GM21423 (cell line): Measurements from ENCODE around the gene SLC22A14.

Source experiments
- ATAC-seq: cut with Tn5 transposase; IDR thresholded peaks from one replicate; pipeline ENCODE4 v1.9.1; 2021; ENCODE audit warnings: mild to moderate bottlenecking, moderate library complexity; ENCODE audit not compliant: unreplicated experiment

Gene SLC22A14

DNA sequence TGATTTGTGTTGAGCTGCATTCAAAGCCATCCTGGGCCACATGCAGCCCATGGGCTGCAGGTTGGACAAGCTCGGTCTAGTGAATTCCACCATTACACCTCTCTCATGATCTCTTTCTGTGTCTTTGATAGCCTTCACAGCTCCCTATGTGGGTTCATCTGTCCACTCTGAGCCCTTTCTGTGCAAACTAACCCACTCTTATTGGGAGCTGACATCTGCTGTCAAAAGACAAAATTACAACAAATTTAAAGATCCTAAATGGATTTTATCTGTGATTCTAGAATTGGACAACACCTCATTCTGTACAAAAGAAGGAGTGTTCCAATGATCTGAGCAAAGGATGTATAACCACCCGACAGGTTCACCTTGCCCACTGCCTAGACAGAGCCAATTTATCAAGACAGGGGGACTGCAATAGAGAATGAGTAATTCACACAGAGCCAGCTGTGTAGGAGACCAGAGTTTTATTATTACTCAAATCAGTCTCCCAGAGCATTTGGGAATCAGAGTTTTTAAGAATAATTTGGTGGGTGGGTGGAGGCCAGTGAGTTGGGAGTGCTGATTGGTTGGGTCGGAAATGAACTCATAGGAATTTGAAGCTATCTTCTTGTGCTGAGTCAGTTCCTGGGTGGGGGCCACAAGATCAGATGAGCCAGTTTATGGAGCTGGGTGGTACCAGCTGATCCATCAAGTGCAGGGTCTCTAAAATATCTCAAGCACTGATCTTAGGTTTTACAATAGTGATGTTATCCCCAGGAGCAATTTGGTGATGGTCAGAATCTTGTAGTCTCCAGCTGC lies 61.9 kb downstream of the SLC22A14 start:
- ATAC-seq: no peak

DNA sequence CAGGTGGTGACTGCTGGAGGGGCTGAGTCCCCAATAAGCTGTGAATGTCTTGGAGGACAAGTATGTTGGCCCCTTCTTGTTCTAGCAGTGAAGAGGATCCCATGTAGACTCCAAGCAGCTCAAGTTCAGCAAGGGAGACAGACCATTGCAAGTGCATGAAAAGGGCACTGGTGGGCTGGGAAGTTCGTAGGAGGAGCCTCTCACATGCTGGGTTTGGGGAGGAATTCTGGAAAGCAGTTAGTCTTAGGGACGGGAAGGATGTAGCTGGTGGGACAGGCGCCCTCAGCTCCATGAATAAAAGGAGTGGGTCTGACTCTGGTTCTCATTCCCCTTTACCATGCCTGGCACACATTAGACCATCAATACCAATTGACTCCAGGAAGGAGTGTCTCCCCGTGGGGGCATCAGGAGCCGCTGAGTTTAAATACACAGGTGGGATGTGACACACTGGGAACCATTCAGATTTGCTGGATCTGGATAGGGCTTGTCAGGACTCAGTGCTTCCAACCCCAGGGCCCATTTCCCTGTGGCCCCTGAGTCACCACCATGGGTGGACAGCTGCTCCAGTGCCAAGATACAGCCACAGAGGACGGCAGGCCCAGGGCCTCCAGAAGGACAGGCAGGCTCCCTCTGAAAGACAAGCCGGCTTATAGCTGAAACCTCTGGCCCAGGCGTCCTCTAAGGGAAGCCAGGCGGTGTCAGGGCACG lies 63.9 kb downstream of the SLC22A14 start:
- no peak for ATAC-seq

DNA sequence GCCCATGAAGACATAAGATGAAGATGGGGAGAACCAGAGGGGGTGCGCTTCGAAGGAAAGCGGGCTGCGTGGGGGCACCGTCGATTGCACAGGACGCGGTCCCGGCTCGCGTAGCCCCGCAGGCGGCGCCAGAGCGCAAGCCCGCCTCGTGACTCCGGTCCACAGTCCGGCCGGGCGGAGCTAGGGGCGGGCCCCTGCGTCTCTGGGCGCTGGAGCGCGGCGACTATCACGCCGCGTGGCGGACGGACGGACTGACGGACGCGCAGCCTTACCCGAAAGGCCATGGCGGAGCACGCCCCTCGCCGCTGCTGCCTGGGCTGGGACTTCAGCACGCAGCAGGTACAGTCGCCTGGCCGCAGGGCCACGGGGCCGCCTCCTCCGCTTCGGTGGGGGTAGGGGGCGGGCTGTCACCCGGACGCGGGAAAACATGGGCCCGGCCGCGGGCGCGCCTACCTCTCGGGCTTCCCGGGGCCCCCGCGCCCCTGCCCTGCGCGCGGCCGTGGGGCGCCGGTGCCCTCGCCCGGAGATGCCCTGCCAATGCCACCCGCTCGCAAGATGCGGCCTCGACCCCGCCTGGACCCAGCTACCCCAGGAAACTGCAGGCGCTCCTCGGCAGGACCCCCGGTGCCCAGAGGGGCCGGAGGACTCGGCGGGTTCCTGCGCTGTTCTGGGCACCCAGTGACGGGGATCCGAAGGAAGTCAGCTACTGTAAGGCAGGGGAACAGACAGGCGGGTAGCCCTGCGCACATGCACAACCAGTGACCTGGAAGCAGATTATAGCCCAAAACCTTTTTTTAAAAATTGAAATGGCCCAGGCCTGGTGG lies 64.7 kb downstream of the SLC22A14 start, which contains the start of gene XYLB:
Gene XYLB, plus strand, starts transcription at position 199 of the 824 bp plus-strand sequence. Its CDS starts 84 bp downstream, at position 283.
- ATAC-seq: peak; percentile 98

DNA sequence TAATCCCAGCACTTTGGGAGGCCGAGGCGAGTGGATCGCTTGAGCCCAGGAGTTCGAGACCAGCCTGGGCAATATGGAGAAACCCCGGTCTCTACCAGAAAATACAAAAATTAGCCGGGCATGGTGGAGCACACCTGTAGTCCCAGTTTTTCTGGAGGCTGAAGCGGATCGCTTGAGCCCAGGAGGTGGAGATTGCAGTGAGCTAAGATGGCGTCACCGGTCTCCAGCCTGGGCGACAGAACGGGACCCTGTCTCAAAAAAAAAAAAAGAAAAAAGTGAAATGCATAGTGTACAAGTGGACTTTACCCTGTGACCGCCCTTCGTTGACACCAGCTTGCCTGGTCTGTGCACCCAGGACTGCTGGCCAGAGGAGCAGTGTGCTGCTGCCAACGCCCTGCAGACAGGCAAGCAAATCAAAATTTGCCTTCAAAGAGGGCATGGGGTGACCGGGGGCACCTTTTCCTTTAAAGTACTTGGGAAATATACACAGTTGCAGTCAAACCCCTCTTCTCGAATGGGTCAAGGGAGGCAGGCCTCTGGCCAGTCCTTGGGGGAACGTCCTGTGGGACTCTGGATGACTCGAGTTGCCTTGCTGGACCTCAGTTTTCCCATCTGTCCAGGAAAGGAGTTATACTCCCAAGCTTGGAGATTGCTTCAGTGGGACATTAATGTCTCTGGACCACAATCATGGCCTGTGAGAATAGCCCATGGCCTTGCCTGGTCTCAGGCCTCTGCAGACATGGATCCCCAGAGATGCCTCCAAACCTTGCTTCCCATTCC lies 65.5 kb downstream of the SLC22A14 start:
- ATAC-seq: no peak

DNA sequence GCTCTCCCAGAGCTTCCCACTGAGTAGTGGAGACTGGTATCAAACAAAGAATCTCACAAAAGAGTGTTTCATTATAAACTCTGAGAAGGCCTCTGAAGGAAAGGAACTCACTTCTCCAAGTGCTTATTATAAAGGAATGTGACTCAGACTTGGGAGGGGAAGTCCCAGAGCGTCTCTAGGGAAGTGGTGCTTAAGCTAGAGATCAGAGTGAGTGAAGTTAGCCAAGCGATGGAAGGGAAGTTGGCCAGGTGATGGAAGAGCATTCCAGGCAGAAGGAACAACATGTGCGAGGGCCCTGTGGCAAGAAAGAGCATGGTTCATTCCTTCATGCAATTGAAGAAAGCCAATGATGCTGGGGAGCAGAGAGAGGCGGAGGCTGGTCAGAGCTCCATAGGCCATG lies 66.8 kb downstream of the SLC22A14 start:
- ATAC-seq: no peak

DNA sequence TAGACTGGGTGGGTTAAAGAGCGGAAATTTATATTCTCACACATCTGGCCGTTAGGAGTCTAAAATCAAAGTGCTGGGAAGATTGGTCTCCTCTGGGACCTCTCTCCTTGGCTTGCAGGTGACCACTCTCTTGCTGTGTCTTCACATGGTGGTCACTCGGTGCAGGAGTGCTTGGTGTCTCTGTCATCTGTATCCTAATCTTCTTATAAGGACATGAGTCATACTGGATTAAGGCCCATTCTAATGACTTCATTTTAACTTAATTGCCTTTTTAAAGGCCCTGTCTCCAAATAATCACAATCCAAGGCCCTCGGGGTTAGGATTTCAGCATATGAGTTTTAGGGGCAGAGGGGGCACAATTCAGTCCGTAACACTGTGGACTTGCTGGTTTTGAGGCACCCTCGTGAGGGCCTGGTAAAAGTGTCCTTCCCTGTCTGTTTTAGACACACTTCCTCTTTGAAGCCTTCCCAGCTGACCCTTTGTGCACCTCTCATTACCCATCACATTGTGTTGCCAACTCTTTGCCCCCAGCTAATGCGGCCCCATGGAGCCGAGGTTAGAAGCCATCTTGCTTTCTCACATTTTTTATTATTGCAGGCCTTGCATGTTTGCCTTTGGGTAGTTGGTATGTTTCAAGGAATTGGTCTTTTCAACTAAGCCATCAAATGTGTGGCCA lies 67.7 kb downstream of the SLC22A14 start:
- no peak for ATAC-seq

DNA sequence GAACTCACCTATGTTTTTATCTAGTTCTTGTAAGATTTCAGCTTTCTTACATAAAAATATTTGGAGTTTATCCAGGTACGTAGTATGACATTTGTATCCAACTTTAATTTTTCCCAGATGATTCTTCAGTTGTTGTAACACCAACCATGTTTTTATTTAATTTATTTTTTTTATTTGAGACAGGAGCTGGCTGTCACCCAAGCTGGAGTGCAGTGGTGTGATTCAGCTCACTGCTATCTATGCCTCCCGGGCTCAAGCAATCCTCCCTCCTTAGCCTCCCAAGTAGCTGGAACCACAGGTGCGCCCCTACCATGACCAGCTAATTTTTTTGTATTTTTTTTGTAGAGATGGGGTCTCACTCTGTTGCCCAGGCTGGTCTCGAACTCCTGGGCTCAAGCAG lies 71.1 kb downstream of the SLC22A14 start:
- ATAC-seq: no peak

DNA sequence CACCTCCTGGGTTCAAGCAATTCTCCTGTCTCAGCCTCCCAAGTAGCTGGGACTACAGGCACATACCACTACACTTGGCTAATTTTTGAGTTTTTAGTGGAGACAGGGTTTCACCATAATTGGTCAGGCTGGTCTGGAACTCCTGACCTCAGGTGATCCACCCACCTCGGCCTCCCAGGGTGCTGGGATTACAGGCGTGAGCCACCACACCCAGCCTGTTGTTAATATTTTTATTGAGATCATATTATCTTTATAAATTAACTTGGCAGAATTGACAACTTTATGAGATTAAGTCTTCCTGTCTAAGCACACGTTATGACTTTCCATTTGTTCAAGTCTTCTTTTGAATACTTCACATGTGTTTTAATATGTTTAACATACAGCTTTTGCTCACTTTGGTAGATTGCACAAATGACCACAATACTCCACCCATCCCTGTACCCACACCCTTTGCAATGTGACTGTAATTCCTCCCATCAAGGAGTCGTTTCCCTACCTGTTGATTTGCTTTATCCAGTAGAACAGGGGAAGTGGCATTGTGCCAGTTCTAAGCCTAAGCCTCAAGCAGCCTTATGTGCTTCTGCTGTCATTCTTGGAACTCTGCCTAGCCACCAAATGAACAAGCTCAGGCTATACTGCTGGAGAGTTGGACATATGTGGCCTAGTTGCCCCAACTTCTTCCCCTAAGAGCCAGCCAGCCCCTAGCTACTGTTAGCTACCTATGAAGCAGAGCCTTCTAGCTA lies 72.7 kb downstream of the SLC22A14 start:
- ATAC-seq: no peak

DNA sequence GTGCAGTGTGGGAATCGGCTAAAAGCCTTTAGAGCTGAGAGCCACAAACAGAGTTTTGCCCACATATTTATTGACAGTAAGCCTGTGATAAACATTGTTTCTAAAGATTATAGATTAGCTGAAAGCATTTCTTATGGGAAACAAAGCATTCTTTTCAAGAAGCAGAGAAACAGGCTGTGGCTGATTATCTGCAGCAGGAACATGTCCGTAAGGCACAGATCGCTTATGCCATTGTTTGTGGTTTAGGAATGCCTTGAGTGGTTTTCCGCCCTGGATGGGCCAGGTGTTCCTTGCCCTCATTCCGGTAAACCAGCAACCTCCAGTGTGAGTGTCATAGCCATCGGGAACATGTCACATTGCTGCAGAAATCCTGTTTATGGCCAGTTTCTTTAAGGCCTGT lies 76.9 kb downstream of the SLC22A14 start:
- ATAC-seq: no peak

DNA sequence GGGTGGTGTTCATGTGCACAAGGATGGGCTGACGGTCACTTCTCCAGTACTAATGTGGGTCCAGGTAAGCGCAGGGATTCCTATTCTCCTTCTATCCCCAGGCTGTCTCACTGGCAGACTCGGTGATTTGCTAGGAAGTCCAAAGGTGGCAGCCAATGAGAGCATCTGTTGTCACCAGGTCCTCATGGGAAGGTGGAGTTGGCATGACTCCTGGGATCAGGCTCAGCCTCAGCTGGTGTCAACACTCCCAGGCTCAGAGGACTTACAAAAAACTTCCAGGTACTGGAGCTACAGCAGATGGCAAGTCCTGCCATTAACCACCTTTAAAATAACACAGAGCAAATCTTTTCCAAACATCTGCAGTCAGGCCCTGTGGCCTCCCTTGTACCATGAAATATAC lies 78.3 kb downstream of the SLC22A14 start:
- no peak for ATAC-seq

DNA sequence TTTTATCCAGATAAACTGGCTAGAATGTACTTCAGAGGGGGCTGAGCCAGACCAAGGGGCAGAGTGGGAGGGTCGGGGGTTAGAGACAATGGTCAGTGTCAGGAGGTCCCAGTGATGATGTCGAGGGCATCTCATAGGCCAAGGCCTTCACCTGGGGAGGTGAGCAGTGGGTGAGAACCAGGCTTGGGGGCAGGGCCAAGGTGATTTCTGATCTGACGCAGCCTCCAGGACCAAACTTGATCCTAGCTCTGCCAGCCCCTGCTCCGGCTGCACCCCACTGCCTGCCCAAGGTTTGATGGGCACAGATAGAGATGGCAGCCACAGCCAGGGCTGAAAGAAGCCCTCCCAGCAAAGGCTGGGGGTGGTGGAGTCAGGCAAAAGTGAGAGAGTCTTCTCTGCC lies 79.4 kb downstream of the SLC22A14 start:
- no peak for ATAC-seq

DNA sequence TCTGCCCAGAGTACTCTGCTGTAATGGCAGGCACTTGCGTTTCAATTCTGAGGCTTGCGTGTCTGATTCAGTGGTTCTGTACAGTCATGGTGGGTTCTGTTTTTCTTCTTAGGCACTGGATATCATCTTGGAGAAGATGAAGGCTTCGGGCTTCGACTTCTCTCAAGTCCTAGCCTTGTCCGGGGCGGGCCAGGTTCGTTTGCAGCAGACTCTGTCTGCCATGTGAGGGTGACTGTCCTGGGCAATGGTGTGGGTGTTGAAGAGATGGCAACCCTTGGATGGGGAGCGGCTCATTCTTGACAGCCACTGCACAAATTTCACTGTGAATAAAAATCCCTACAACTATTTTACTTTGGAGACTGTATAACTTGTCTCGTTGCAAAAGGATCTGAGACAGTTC lies 80.7 kb downstream of the SLC22A14 start:
- ATAC-seq: no peak

DNA sequence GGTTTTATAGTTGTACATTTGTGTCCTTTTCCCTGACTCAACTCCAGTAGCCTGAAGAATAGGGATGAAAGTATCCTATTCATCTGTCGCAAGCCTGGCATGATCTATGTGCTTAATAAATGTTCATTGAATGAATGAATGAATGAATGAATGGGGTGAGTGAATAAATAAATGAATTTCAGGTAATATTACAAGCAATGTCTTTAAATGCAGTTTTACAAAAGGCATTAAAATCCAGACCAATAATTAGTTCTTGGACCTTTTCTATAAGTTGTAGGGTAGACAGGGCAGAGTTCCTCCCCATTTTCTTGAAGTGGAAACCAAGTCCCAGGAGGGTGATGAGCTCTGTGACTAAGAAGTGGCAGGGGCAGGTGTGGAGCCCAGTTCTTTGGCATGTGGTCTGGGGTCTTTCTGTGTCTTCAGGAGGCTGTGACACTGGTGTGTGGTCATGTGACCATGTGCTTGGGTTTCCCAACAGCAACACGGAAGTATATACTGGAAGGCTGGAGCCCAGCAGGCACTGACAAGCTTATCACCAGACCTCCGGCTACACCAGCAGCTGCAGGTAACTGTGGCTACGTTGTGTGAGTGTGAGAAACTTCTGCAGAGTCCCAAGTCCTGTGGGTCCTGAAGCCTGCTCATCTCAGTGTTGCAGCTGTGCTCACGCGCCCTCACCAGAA lies 82.8 kb downstream of the SLC22A14 start:
- ATAC-seq: no peak

DNA sequence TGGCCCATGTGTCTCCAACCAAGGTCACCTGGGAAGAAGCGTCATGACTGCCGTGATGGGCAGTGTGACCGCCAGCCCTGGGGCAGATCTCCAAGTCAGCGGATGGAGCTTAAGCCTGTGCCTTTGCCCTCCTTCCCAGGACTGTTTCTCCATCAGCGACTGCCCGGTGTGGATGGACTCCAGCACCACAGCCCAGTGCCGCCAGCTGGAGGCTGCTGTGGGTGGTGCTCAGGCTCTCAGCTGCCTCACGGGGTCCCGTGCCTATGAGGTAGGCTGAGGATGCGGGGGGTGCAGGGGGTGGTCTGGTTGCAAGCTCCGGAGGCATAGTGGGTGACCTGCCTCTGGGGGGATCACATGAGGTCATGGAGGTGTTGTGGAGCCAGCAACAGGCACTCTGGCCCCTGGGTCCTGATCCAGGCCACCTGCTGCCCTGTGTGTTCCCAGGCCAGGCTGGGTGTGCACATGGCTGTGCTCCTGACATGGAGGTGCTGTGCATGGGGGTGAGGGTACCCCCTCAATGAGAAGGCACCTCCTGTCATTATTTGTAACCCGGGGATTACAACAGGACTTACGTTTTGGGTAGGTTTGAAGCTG lies 83.5 kb downstream of the SLC22A14 start:
- ATAC-seq: no peak

DNA sequence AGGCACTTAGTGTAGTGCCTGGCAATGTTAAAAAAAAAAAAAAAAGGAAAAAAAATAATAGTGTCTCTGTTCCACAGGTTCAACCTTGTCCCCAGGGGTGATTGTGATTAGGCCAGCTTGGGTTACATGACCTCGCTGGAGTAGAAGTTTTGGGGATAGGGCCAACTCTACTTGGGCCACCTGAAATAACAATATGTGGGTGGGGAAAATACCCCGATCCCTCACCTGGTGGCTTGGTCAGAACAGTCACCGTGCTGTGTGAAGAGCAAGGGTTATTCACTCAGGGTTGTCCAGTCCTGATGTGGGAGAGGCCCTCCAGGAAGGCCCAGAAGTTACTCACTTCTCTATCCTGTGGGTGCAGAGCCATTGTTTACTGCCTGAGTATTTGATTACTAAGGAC lies 84.0 kb downstream of the SLC22A14 start:
- no peak for ATAC-seq

DNA sequence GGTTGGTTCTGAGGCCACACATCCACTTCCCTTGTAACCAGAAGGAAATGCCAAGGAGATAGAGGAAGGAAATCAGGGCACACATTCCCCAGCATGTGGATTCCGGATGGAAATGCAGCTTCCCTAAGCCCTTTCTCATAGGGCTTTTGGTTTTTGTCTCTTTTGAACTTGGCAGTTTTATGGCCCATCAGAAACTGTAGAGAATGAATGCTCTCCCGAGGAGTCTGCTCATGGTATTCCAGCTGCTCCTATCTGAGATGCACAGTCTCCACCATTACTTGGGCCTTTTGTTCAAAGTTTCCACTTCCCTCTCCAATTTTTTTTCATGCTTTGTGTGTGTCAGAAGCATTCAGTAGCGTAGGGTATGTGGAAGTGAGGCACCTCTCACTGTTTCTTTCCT lies 85.7 kb downstream of the SLC22A14 start:
- no peak for ATAC-seq
